K562 (cell line): ENCODE results near the gene HES5. TPM values are rescaled to one million over a fixed set of nuclear protein-coding genes. Genes with fewer than 3 reads are reported as not detected.

Experiments
- CBFA2T3 ChIP-seq: fragments of 450-650 bp; IDR thresholded peaks from 2 replicates; pipeline ENCODE4 v1.6.1; 2017
- CCAR2 ChIP-seq: fragments of 200-400 bp; formaldehyde crosslinking; IDR thresholded peaks from 2 replicates; pipeline ENCODE4 v1.6.1; 2017; ENCODE audit warnings: mild to moderate bottlenecking, low read depth, low read length
- FUS ChIP-seq: fragments of 200-400 bp; formaldehyde crosslinking; optimal IDR thresholded peaks from 2 replicates; pipeline ENCODE3; 2017; ENCODE audit warnings: low read depth, low read length
- HLTF ChIP-seq: fragments of 450-650 bp; IDR thresholded peaks from 2 replicates; pipeline ENCODE4 v1.6.1; 2016
- HNRNPK ChIP-seq: fragments of 200-400 bp; formaldehyde crosslinking; IDR thresholded peaks from one replicate; pipeline ENCODE4 v1.6.1; 2018; ENCODE audit warnings: mild to moderate bottlenecking, low read depth, low read length; ENCODE audit not compliant: poor library complexity, severe bottlenecking
- ILK ChIP-seq: fragments of 450-650 bp; IDR thresholded peaks from 2 replicates; pipeline ENCODE4 v1.6.1; 2016; ENCODE audit warnings: missing genetic modification characterization, low read depth, mild to moderate bottlenecking, missing compliant biosample characterization, moderate library complexity, borderline replicate concordance
- JUN ChIP-seq, 2 experiments: sonication (generic) in 1 of 2; formaldehyde crosslinking in 1 of 2; IDR thresholded peaks; 2 replicates each; pipeline versions ENCODE4 v1.6.1 to v1.8.0; 2012 to 2022; ENCODE audit warnings: borderline replicate concordance in 2 of 2, mild to moderate bottlenecking in 2 of 2, improper control_type of control experiment in 1 of 2, low read depth in 1 of 2, low read length in 1 of 2, missing genetic modification reagents in 1 of 2
- KAT7 ChIP-seq: sonication (generic); formaldehyde crosslinking; IDR thresholded peaks from 2 replicates; pipeline ENCODE4 v1.8.0; 2022; ENCODE audit warnings: missing genetic modification reagents, mild to moderate bottlenecking, borderline replicate concordance
- NONO ChIP-seq, 2 experiments: fragments of 200-400 bp in 1 of 2; fragments of 450-650 bp in 1 of 2; formaldehyde crosslinking in 1 of 2; IDR thresholded peaks; 2 replicates each; pipeline ENCODE4 v1.6.1; 2017; ENCODE audit warnings: low read depth in 2 of 2, mild to moderate bottlenecking in 2 of 2, moderate library complexity in 2 of 2, low read length in 1 of 2
- RBM34 ChIP-seq: fragments of 200-400 bp; formaldehyde crosslinking; IDR thresholded peaks from 2 replicates; pipeline ENCODE4 v1.6.1; 2018; ENCODE audit warnings: low read length, borderline replicate concordance; ENCODE audit not compliant: insufficient read depth
- RUNX1 ChIP-seq: sonication (generic); IDR thresholded peaks from 2 replicates; pipeline ENCODE4 v1.6.1; 2016; ENCODE audit warnings: antibody characterized with exemption, low read depth
- SMAD1 ChIP-seq: fragments of 150-350 bp; IDR thresholded peaks from 2 replicates; pipeline ENCODE4 v1.6.1; 2014; ENCODE audit warnings: low read length, low read depth; ENCODE audit not compliant: partially characterized antibody
- SREBF1 ChIP-seq: fragments of 150-350 bp; IDR thresholded peaks from 2 replicates; pipeline ENCODE4 v1.6.1; 2014; ENCODE audit warnings: antibody characterized with exemption, low read depth, low read length, borderline replicate concordance
- SRSF1 ChIP-seq: fragments of 200-400 bp; formaldehyde crosslinking; IDR thresholded peaks from 2 replicates; pipeline ENCODE4 v1.6.1; 2017; ENCODE audit warnings: mild to moderate bottlenecking, low read depth, low read length, moderate library complexity
- SRSF7 ChIP-seq: fragments of 200-400 bp; formaldehyde crosslinking; optimal IDR thresholded peaks from 2 replicates; pipeline ENCODE3; 2017; ENCODE audit warnings: mild to moderate bottlenecking, low read depth, low read length
- ZBED1 ChIP-seq: IDR thresholded peaks from 2 replicates; pipeline ENCODE4 v1.6.1; 2014
- ZNF551 ChIP-seq: fragments of 250-450 bp; sonication (Bioruptor Pico); IDR thresholded peaks from 2 replicates; pipeline ENCODE4 v1.5.0; 2021; ENCODE audit warnings: mild to moderate bottlenecking, moderate library complexity
- ZNF830 ChIP-seq: fragments of 250-450 bp; sonication (Bioruptor Pico); IDR thresholded peaks from 2 replicates; pipeline ENCODE4 v1.5.0; 2021; ENCODE audit warnings: mild to moderate bottlenecking
- polyA plus RNA-seq, 8 experiments: library from polyadenylated mRNA; depleted of rRNA in 4 of 8; stranded (reverse) in 5 of 8; unstranded in 3 of 8; fragments of >200 nt; fragmentation: Nextera tagmentation in 2 of 8; fragmentation: Illumina TruSeq in 1 of 8; extraction: Ambion mirVana in 2 of 8; extraction: Trizol in 1 of 8; gene quantifications; 2 replicates each; pipeline versions ENCODE4 v1.2.1 to v1.2.3, GENCODE V29; 2011 to 2014; ENCODE audit warnings: inconsistent platforms in 1 of 8, missing spikeins in 1 of 8
- total RNA-seq, 7 experiments: library from RNA; depleted of rRNA in 6 of 7; stranded (reverse); fragments of >200 nt in 6 of 7; fragmentation: Illumina TruSeq in 2 of 7; extraction: Trizol in 2 of 7; gene quantifications; 2 replicates each; pipeline versions ENCODE4 v1.2.1 to v1.2.3, GENCODE V29; 2011 to 2021; ENCODE audit warnings: low replicate concordance in 1 of 7
- TF ChIP-seq, protein P1 (sequence below): fragments of 250-450 bp; sonication (Bioruptor Pico); IDR thresholded peaks from 2 replicates; pipeline ENCODE4 v1.5.0; 2021
- TF ChIP-seq, protein P2 (sequence below): fragments of 450-650 bp; IDR thresholded peaks from 2 replicates; pipeline ENCODE4 v1.7.0; 2016; ENCODE audit warnings: borderline replicate concordance
- TF ChIP-seq, protein P3 (sequence below): sonication (generic); formaldehyde crosslinking; IDR thresholded peaks from 2 replicates; pipeline ENCODE4 v1.8.1; 2023; ENCODE audit warnings: mild to moderate bottlenecking, missing genetic modification reagents, moderate library complexity
- TF ChIP-seq, protein P4 (sequence below), 3 experiments: IDR thresholded peaks in 2 of 3; conservative IDR thresholded peaks in 1 of 3; 2 replicates each; pipeline ENCODE4 v1.5.1; 2011 to 2012; ENCODE audit warnings: low read length in 3 of 3, mild to moderate bottlenecking in 3 of 3, control low read depth in 2 of 3, improper control_type of control experiment in 1 of 3, inconsistent platforms in 1 of 3, low read depth in 1 of 3, mixed read lengths in 1 of 3, moderate library complexity in 1 of 3; ENCODE audit not compliant: insufficient read depth in 2 of 3

HES5 gene
- total and polyA plus RNA-seq, 9 of the 15 experiments (the other 6 are each of a cell fraction or from before 2014, with no cell fraction given), result not detected

DNA sequence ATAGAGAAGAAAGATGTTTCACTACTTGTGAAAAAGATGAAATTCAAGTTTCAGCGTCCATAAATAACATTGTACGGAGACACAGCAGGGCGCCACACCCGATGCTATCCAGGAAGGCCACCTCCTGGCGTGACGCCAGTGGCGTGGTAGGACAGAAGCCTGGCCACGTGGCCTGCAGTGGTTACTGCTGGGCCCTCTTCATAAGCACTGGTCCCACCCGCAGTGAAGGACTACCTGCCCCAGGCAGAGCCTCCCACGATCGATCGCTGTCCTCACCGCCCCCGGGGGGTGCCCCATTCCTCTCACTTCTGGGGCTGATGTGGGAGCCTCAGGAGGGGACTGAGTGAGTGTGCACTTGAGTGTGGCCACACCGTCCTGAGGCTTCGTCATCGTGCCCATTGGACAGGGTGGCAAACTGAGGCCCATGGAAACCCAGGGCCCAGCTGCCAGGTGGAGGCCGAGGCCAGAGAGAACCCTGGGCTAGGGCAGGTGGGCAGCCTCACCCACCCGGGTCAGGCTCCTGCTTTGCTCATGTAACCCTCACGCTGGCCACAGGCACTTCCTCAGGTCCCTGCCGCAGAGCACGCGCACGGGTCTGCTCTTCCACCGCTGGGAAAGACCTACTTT lies 11.7 kb upstream of the HES5 start (continued):
- TF ChIP-seq SMAD1, result no peak
- no peak for TF ChIP-seq RUNX1
- TF ChIP-seq, protein P1, sequence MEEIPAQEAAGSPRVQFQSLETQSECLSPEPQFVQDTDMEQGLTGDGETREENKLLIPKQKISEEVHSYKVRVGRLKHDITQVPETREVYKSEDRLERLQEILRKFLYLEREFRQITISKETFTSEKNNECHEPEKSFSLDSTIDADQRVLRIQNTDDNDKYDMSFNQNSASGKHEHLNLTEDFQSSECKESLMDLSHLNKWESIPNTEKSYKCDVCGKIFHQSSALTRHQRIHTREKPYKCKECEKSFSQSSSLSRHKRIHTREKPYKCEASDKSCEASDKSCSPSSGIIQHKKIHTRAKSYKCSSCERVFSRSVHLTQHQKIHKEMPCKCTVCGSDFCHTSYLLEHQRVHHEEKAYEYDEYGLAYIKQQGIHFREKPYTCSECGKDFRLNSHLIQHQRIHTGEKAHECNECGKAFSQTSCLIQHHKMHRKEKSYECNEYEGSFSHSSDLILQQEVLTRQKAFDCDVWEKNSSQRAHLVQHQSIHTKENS (CRISPR knock-in tag), result no peak
- TF ChIP-seq CCAR2, result no peak
- TF ChIP-seq ZNF830, result no peak
- TF ChIP-seq JUN (IDR thresholded peaks at IDR 0.05; ENCODE audit: borderline replicate concordance, low read depth, low read length), result peak; percentile 36; the same call in 1 of the 2 replicates
- TF ChIP-seq JUN (CRISPR knock-in tag; IDR thresholded peaks at IDR 0.05; ENCODE audit: borderline replicate concordance), result no peak
- no peak for TF ChIP-seq ILK
- no peak for TF ChIP-seq ZNF551 (CRISPR knock-in tag)
- peak; percentile 60; the same call in 1 of the 2 replicates for TF ChIP-seq HLTF
- TF ChIP-seq HNRNPK, result no peak
- TF ChIP-seq SRSF1, result no peak
- no peak for TF ChIP-seq SREBF1
- TF ChIP-seq, protein P2, sequence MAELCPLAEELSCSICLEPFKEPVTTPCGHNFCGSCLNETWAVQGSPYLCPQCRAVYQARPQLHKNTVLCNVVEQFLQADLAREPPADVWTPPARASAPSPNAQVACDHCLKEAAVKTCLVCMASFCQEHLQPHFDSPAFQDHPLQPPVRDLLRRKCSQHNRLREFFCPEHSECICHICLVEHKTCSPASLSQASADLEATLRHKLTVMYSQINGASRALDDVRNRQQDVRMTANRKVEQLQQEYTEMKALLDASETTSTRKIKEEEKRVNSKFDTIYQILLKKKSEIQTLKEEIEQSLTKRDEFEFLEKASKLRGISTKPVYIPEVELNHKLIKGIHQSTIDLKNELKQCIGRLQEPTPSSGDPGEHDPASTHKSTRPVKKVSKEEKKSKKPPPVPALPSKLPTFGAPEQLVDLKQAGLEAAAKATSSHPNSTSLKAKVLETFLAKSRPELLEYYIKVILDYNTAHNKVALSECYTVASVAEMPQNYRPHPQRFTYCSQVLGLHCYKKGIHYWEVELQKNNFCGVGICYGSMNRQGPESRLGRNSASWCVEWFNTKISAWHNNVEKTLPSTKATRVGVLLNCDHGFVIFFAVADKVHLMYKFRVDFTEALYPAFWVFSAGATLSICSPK, result no peak
- no peak for TF ChIP-seq ZBED1
- no peak for TF ChIP-seq KAT7 (CRISPR knock-in tag)
- TF ChIP-seq FUS, result no peak
- TF ChIP-seq, protein P3, sequence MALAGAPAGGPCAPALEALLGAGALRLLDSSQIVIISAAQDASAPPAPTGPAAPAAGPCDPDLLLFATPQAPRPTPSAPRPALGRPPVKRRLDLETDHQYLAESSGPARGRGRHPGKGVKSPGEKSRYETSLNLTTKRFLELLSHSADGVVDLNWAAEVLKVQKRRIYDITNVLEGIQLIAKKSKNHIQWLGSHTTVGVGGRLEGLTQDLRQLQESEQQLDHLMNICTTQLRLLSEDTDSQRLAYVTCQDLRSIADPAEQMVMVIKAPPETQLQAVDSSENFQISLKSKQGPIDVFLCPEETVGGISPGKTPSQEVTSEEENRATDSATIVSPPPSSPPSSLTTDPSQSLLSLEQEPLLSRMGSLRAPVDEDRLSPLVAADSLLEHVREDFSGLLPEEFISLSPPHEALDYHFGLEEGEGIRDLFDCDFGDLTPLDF (CRISPR knock-in tag), result no peak
- no peak for TF ChIP-seq SRSF7
- TF ChIP-seq RBM34, result no peak
- TF ChIP-seq CBFA2T3, result peak; percentile 34; the same call in 1 of the 2 replicates
- no peak for TF ChIP-seq NONO (IDR thresholded peaks at IDR 0.05; ENCODE audit: low read depth in 2 of 2, low read length in 1 of 2)
- TF ChIP-seq, protein P4, sequence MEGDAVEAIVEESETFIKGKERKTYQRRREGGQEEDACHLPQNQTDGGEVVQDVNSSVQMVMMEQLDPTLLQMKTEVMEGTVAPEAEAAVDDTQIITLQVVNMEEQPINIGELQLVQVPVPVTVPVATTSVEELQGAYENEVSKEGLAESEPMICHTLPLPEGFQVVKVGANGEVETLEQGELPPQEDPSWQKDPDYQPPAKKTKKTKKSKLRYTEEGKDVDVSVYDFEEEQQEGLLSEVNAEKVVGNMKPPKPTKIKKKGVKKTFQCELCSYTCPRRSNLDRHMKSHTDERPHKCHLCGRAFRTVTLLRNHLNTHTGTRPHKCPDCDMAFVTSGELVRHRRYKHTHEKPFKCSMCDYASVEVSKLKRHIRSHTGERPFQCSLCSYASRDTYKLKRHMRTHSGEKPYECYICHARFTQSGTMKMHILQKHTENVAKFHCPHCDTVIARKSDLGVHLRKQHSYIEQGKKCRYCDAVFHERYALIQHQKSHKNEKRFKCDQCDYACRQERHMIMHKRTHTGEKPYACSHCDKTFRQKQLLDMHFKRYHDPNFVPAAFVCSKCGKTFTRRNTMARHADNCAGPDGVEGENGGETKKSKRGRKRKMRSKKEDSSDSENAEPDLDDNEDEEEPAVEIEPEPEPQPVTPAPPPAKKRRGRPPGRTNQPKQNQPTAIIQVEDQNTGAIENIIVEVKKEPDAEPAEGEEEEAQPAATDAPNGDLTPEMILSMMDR (IDR thresholded peaks at IDR 0.05 in 2 of 3, conservative IDR thresholded peaks at IDR 0.05 in 1 of 3; ENCODE audit: insufficient read depth in 2 of 3, low read depth in 1 of 3, low read length in 3 of 3), result 0 out of 6 replicates have a peak, but pooled peaks of 1 of the 3 experiments have one; percentile 10
